ENCODE data around the gene NINJ2. TPM values are rescaled to one million over a fixed set of nuclear protein-coding genes. Genes with fewer than 3 reads are reported as not detected.

Gene NINJ2
- total RNA-seq, 3 donors from 2014 or later (not counting 1 experiment from before 2014, with no cell fraction given), result 3.1 to 6.6 (median 4.9) TPM

DNA sequence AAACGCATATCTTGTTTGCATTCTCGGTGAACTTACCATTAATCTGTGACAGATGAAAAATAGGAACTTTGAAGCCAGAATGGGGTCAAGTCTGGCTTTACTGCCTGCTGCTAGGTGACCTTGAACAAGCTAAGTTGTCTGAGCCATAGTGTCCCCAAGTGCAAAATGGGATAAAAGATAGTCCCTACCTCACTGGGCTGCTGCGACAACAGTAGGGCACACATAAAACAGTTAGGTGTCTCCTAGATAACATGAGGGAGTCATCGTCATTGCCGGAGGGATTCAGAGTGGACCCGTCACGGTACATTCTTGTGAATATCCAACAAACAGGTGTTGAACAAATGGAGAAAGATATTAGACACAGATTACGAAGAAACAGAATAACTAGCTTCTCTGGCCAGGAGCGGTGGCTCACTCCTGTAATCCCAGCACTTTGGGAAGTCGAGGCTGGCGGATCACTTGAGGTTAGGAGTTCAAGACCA is 71.2 kb downstream of the NINJ2 start:
- Mint-ChIP-seq H3K9me3 (no peaks in the 10 kb centered on the region), H3K27ac (no peak overlapping the region), H3K4me3 (no peak overlapping the region), H3K27me3 (ENCODE audit: low read depth in 2 of 2) (no peaks in the 10 kb centered on the region), H3K4me1 (no peaks in the 10 kb centered on the region), H3K36me3 (no peaks in the 10 kb centered on the region)
- TF ChIP-seq, protein P1, sequence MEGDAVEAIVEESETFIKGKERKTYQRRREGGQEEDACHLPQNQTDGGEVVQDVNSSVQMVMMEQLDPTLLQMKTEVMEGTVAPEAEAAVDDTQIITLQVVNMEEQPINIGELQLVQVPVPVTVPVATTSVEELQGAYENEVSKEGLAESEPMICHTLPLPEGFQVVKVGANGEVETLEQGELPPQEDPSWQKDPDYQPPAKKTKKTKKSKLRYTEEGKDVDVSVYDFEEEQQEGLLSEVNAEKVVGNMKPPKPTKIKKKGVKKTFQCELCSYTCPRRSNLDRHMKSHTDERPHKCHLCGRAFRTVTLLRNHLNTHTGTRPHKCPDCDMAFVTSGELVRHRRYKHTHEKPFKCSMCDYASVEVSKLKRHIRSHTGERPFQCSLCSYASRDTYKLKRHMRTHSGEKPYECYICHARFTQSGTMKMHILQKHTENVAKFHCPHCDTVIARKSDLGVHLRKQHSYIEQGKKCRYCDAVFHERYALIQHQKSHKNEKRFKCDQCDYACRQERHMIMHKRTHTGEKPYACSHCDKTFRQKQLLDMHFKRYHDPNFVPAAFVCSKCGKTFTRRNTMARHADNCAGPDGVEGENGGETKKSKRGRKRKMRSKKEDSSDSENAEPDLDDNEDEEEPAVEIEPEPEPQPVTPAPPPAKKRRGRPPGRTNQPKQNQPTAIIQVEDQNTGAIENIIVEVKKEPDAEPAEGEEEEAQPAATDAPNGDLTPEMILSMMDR (IDR thresholded peaks at IDR 0.05), result no peak
- Histone ChIP-seq H3K27me3 (ENCODE audit: control insufficient read depth, insufficient read depth, low read length) (no peaks in the 10 kb centered on the region), H3K9me3 (ENCODE audit: control insufficient read depth, insufficient read depth, low read length) (no peaks in the 10 kb centered on the region), H3K4me1 (ENCODE audit: control insufficient read depth, insufficient read depth, low read length) (no peaks in the 10 kb centered on the region), H3K27ac (ENCODE audit: low read length) (no peak overlapping the region), H3K4me3 (ENCODE audit: low read length) (no peak overlapping the region), H3K36me3 (ENCODE audit: control insufficient read depth, insufficient read depth, low read length) (no peaks in the 10 kb centered on the region)
- 90% methylated on average over 11 of the region's 11 CpGs for WGBS (ENCODE audit: insufficient coverage)
- DNase-seq (no peak), ATAC-seq (no peak)
- intact Hi-C loops (cut with micrococcal nuclease), result no loop called here

DNA sequence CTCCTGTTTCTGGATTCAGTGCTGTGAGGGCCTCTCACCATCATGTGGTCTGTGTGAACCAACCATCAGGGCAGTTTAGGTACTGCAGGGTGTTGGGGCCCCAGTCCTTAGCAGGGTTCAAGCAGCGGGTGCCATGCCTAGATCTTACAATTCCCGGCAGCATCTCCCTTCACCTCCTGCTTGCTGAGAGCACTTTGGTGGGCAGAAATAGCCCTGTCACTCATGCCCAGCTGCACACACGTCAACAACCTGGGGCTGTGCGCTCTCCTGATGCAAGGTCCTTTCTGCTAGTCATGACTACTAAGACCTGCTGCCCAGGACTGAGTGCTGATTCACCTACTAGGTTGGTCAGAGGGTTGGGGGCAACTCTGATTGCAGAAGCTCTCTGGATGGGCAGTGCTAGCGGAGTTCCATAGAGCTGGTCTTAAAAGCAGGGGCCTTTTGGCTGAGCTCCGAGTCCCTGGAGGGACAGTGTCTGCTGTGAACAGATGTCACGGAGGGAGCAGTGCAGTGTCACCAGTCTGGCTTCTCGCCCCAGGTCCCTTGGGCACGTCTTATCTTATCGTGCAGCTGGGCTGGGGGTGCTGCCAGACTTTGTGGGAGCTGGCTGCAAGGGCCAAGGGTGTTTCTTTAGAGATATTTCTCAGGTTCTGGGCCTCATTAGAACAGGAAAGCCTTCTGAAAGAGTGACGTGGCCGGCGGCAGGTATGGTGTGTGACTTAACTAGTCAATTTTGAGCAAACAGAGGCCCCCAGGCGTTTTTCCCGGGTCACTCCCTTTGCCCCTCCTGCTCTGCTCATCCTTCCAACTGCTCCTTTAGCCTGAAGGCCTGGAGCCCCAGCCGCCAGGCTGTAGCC is 71.8 kb downstream of the NINJ2 start:
- WGBS (ENCODE audit: insufficient coverage), result 52% methylated on average over 16 of the region's 16 CpGs
- Mint-ChIP-seq H3K27ac (no peak overlapping the region), H3K36me3 (no peaks in the 10 kb centered on the region), H3K4me3 (no peak overlapping the region), H3K9me3 (no peaks in the 10 kb centered on the region), H3K4me1 (no peaks in the 10 kb centered on the region), H3K27me3 (ENCODE audit: low read depth in 2 of 2) (no peaks in the 10 kb centered on the region)
- Histone ChIP-seq H3K9me3 (ENCODE audit: control insufficient read depth, insufficient read depth, low read length) (no peaks in the 10 kb centered on the region), H3K36me3 (ENCODE audit: control insufficient read depth, insufficient read depth, low read length) (no peaks in the 10 kb centered on the region), H3K4me1 (ENCODE audit: control insufficient read depth, insufficient read depth, low read length) (no peaks in the 10 kb centered on the region), H3K27me3 (ENCODE audit: control insufficient read depth, insufficient read depth, low read length) (no peaks in the 10 kb centered on the region), H3K4me3 (ENCODE audit: low read length) (no peak overlapping the region), H3K27ac (ENCODE audit: low read length) (no peak overlapping the region)
- DNase-seq, result no peak
- peak in 2 of 3 donors; percentile 48 to 65 for ATAC-seq
- TF ChIP-seq, protein P1 (IDR thresholded peaks at IDR 0.05), result no peak
- intact Hi-C loops (cut with micrococcal nuclease), result no loop called here

DNA sequence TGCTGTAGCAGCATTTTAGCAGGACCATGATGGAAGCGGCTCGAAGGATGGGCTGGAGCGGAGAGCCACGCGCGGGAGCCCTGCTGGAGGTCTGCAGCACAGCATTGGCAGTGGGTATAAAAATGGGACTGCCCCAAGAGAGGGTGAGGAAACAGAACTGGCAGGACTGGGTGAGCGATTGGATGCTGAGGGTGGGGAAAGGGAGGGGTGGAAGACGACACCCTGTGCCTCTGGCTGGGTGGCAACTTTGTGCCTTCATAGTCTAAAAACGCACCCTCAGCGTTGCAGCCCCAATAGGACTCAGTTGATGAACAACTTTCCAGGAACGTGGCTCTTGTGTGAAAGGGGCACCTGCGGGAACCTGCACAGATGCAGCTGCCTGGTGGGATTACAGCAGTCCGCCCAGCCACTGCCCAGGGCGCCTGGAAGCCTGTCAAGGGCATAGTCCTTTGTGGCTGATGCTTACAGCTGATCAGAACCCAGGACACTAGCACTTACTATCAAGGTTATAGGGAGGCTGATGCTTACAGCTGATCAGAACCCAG is 73.0 kb downstream of the NINJ2 start:
- Histone ChIP-seq H3K36me3 (ENCODE audit: control insufficient read depth, insufficient read depth, low read length) (no peaks in the 10 kb centered on the region), H3K4me1 (ENCODE audit: control insufficient read depth, insufficient read depth, low read length) (no peaks in the 10 kb centered on the region), H3K27ac (ENCODE audit: low read length) (no peak overlapping the region), H3K4me3 (ENCODE audit: low read length) (no peak overlapping the region), H3K27me3 (ENCODE audit: control insufficient read depth, insufficient read depth, low read length) (no peaks in the 10 kb centered on the region), H3K9me3 (ENCODE audit: control insufficient read depth, insufficient read depth, low read length) (no peaks in the 10 kb centered on the region)
- H3K4me1 Mint-ChIP-seq, result no peaks in the 10 kb centered on the region
- H3K36me3 Mint-ChIP-seq, result no peaks in the 10 kb centered on the region
- no peak overlapping the region for H3K4me3 Mint-ChIP-seq
- ATAC-seq (no peak), DNase-seq (no peak)
- intact Hi-C loops (cut with micrococcal nuclease), result no loop called here
- H3K9me3 Mint-ChIP-seq, result no peaks in the 10 kb centered on the region
- H3K27ac Mint-ChIP-seq, result no peak overlapping the region
- TF ChIP-seq, protein P1 (IDR thresholded peaks at IDR 0.05), result no peak
- 86% methylated on average over 14 of the region's 14 CpGs for WGBS (ENCODE audit: insufficient coverage)
- no peaks in the 10 kb centered on the region for H3K27me3 Mint-ChIP-seq (ENCODE audit: low read depth in 2 of 2)
